Astrocyte of the cerebellum (primary cell): ENCODE measurements around the gene MEGF8.

ENCODE experiments used
- DNase-seq: peaks from one replicate; pipeline ENCODE4 v3.0.0-alpha.2; 2011; ENCODE audit warnings: low read depth
- H3K4me3 ChIP-seq: 2 replicates; pipeline ENCODE4 v1.5.1; 2011; ENCODE audit warnings: mild to moderate bottlenecking, low read depth, low read length, moderate library complexity
- in situ Hi-C: cut with HindIII; loops from 2 replicates; pipeline ENCODE4 v1.10.0; 2017; ENCODE audit warnings: low sequenced_read_pairs
- TF ChIP-seq, protein P1 (sequence below): IDR thresholded peaks from 2 replicates; pipeline ENCODE4 v1.5.1; 2012; ENCODE audit warnings: low read length, low read depth, moderate library complexity, mild to moderate bottlenecking; ENCODE audit errors: missing control alignments

Gene MEGF8

DNA sequence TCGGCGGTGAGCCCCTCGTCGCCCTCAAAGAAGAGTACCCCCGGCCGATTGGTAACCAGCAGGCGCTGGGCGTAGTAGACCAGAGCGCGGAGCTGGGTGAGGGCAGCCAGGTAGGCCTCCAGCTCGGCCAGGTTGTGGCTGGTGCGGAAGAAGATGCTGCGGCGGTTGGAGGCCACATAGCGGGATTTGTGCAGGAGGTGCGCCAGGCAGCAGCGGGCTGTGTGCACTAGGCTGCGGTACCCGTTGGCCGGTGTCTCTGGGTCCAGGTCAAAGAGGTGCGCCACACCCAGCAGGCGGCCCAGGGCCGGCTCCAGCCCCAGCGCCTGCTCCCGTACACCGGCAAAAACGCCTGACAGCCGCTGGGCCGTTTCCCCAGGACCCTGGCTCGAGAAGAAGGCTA is 84.9 kb downstream of the MEGF8 start:
- H3K4me3 ChIP-seq: no peak overlapping the region
- TF ChIP-seq, protein P1, sequence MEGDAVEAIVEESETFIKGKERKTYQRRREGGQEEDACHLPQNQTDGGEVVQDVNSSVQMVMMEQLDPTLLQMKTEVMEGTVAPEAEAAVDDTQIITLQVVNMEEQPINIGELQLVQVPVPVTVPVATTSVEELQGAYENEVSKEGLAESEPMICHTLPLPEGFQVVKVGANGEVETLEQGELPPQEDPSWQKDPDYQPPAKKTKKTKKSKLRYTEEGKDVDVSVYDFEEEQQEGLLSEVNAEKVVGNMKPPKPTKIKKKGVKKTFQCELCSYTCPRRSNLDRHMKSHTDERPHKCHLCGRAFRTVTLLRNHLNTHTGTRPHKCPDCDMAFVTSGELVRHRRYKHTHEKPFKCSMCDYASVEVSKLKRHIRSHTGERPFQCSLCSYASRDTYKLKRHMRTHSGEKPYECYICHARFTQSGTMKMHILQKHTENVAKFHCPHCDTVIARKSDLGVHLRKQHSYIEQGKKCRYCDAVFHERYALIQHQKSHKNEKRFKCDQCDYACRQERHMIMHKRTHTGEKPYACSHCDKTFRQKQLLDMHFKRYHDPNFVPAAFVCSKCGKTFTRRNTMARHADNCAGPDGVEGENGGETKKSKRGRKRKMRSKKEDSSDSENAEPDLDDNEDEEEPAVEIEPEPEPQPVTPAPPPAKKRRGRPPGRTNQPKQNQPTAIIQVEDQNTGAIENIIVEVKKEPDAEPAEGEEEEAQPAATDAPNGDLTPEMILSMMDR: no peak
- no peak for DNase-seq
- in situ Hi-C loops: no loop called here

DNA sequence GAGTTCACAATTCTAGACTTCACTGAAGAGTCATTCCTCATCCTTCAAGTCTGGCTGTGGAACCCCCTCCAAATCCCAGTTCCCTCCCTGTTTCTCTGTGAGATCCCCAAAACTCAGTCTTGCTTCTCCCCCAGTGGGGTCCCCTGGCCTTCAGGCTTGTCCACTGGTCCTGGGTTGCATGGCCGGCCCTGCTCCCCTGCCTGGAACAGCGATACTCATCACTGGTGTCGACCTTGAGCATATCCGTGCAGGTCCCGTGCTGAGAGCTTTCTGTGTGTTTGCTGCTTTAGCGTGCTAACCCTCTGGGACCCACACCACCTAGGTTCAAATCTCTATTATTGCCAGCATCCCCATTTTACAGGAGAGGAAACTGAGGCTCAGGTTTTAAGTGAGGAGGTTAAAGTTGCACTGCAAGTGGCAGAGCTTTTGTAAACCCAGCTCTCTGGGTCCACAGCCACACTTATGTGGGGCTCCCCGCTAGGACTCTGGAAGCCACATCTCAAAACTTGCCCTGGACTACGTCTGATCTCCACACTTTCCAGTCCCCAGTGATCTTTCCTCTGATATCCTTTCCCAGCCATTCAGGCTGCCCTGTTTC is 86.2 kb downstream of the MEGF8 start:
- TF ChIP-seq, protein P1: no peak
- no peak overlapping the region for H3K4me3 ChIP-seq
- no peak for DNase-seq
- in situ Hi-C loops: no loop called here

DNA sequence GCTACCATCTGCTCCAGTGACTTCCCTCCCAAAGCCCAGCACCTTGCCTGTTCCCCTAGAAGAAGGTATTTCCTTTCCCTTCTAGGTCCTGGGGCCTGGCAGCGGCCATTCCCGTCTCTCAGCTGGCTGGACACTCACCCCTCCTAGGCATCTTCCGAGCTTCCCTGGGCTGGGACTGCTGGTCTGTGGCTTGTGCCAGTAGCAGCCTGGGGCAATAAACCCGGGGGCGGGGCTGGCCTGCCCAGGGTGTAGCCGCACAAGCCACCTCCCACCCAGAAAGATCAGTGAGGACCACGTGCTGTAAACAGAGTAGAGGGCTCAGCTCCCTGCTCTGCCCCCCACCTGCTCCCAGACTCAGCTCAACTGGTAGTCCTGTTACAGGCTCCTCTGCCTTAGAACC is 86.8 kb downstream of the MEGF8 start:
- in situ Hi-C loops: no loop called here
- H3K4me3 ChIP-seq: no peak overlapping the region
- DNase-seq: no peak
- TF ChIP-seq, protein P1: no peak

DNA sequence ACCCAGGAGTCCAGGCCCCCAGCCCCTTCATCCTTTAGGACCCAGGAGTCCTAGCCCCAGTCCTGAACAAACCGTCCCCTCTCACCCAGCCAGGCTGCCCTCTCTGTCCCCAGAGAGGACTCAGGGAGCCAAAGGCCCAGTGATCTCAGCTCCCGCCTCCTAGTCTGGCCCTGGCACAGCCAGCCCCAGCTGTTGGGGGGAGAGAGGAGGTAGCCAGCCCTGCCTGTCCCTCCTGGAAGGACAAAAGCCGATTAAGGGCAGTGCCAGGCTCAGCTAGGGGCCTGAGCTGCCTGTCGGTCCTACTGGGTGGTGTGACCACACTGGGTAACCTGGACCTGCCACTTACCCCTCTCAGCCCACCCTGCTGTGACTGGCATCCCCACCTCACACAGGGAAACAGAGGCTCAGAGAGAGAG is 87.2 kb downstream of the MEGF8 start:
- in situ Hi-C loops: no loop called here
- TF ChIP-seq, protein P1: no peak
- no peak overlapping the region for H3K4me3 ChIP-seq
- DNase-seq: no peak

DNA sequence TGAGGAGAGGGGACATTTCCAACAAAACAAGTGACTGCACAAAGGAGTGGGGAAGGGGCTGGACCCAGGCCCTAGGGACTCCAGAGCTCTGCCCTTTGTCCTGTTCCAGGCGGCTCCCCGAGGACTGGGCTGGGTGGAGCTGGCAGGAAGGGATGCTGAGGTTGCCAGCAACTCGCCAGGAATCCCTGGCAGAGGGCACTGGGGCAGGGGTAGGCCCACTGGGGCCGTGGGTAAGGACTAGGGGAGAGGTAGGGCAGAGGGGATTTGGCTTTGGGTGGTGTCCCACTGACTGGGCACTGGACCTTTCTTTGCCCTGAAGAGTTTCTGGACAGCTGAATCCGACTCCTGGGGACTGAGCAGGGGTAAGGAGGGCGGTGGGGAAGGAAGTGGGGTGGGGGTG is 93.9 kb downstream of the MEGF8 start:
- DNase-seq: no peak
- H3K4me3 ChIP-seq: no peak overlapping the region
- in situ Hi-C loops: no loop called here
- TF ChIP-seq, protein P1: no peak

DNA sequence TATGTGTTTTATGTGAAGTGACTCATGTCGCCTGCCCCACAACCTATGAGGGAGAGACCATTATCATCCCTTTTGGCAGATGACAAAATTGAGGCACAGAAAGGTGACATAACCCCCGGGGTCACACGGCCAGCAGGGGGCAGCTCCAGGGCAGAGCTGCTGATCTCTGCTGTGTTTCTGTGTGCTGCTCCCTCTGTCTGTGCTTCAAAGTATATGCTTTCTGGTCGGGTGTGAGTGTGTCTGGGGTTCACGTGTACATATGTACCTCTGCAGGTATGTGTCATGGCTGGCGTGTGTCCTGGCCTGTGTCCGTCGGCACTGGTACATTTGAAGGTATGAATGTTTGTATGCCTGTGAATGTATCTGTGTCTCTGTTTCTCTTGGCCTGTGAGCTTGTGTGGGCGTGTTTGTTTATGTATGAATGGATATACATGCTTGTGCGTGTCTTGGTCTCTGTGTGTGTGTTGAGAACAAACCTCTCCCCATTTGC is 94.7 kb downstream of the MEGF8 start:
- TF ChIP-seq, protein P1: peak; percentile 44
- DNase-seq: no peak
- no peak overlapping the region for H3K4me3 ChIP-seq
- in situ Hi-C loops: no loop called here
